Body of pancreas (tissue), 4 donors: ENCODE results near the gene ZBTB20. TPM values are rescaled to one million over a fixed set of nuclear protein-coding genes. Genes with fewer than 3 reads are reported as not detected.
"Not testable (repeated sequence)": the region's sequence is repeated elsewhere in the genome, so short reads cannot be mapped to it uniquely, and the experiment has no call there.

Source experiments
- ATAC-seq: fragments of 150-250 bp; one replicate; pipeline ENCODE4 v1.9.1; 2016
- DNase-seq, 4 donors: peaks; one replicate each; pipeline ENCODE4 v3.0.0-alpha.2; 2019
- H3K27ac ChIP-seq, 4 donors: fragments of 200-600 bp; sonication (generic); 1 replicate in 3 of 4; 2 replicates in 1 of 4; pipeline versions ENCODE4 v1.5.1 to v1.6.1; 2016 to 2019; ENCODE audit warnings: mild to moderate bottlenecking in 1 of 4, mixed read lengths in 1 of 4, moderate library complexity in 1 of 4
- H3K27me3 ChIP-seq, 2 donors: fragments of 200-600 bp; sonication (generic); one replicate each; pipeline ENCODE4 v1.6.0; 2016; ENCODE audit warnings: mild to moderate bottlenecking in 1 of 2
- H3K36me3 ChIP-seq, 2 donors: fragments of 200-600 bp; sonication (generic); replicated peaks in 1 of 2; 2 replicates each; pipeline ENCODE4 v1.5.1; 2016; ENCODE audit warnings: low read depth in 2 of 2; ENCODE audit not compliant: insufficient read depth in 1 of 2
- H3K4me1 ChIP-seq: fragments of 200-600 bp; sonication (generic); one replicate; pipeline ENCODE4 v1.6.0; 2016
- H3K4me3 ChIP-seq, 2 donors: fragments of 200-600 bp; sonication (generic); 1 replicate in 1 of 2; 2 replicates in 1 of 2; pipeline ENCODE4 v1.5.1; 2016 to 2019
- H3K9me3 ChIP-seq, 3 donors: fragments of 200-600 bp; sonication (generic); 1 replicate in 2 of 3; 2 replicates in 1 of 3; pipeline ENCODE4 v1.5.1; 2016
- POLR2A ChIP-seq, 3 donors: fragments of 450-650 bp; IDR thresholded peaks; one replicate each; pipeline ENCODE4 v1.6.1; 2016; ENCODE audit warnings: antibody characterized with exemption in 3 of 3, mild to moderate bottlenecking in 2 of 3
- WGBS, 2 donors: methylation state at CpG; one replicate each; pipeline ENCODE4 v1.1.5; 2017; 5-methylcytosine and 5-hydroxymethylcytosine counted together
- intact Hi-C: fragments of 100-400 bp; cut with DNase I; formaldehyde crosslinking; loops from one replicate; pipeline ENCODE4 v1.15.1; 2023
- total RNA-seq, 2 donors: library from RNA; depleted of rRNA; stranded (reverse); fragments of >200 nt; gene quantifications; one replicate each; pipeline ENCODE4 v1.1.0, GENCODE V29; 2016
- TF ChIP-seq, protein P1 (sequence below), 7 experiments: fragments of 450-650 bp in 4 of 7; fragments of 200-600 bp in 3 of 7; sonication (generic) in 3 of 7; IDR thresholded peaks; one replicate each; pipeline ENCODE4 v1.5.1; 2016 to 2019; ENCODE audit warnings: antibody characterized with exemption in 7 of 7

The ZBTB20 gene
- total RNA-seq, 2 donors from 2014 or later: 48.3 to 77.1 TPM

DNA sequence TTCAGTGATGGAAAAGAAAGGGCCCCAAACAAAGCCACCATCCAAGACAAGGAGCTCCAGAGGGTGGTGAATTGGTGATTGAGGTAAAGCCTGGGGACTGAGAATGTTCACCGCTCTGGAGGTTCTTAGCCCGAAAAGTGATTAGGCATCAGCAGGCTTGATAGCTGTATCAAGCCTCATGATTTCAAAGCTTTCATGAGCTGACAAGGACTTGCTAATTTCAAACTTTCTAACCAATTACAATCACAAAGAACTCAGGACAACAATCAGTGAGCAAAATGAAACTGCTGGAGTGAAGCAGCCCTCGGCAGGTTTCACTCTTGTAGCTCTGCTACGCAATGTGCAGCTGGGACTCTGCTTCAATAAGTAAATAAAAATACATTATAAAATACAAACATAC lies 461.9 kb downstream of the ZBTB20 start:
- TF ChIP-seq, protein P1, sequence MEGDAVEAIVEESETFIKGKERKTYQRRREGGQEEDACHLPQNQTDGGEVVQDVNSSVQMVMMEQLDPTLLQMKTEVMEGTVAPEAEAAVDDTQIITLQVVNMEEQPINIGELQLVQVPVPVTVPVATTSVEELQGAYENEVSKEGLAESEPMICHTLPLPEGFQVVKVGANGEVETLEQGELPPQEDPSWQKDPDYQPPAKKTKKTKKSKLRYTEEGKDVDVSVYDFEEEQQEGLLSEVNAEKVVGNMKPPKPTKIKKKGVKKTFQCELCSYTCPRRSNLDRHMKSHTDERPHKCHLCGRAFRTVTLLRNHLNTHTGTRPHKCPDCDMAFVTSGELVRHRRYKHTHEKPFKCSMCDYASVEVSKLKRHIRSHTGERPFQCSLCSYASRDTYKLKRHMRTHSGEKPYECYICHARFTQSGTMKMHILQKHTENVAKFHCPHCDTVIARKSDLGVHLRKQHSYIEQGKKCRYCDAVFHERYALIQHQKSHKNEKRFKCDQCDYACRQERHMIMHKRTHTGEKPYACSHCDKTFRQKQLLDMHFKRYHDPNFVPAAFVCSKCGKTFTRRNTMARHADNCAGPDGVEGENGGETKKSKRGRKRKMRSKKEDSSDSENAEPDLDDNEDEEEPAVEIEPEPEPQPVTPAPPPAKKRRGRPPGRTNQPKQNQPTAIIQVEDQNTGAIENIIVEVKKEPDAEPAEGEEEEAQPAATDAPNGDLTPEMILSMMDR (IDR thresholded peaks at IDR 0.05): no peak
- no peak for TF ChIP-seq POLR2A (IDR thresholded peaks at IDR 0.05)
- Histone ChIP-seq H3K4me3 (no peak overlapping the region), H3K4me1 (no peaks in the 10 kb centered on the region), H3K36me3 (no peaks in the 10 kb centered on the region), H3K27me3 (no peaks in the 10 kb centered on the region), H3K9me3 (no peaks in the 10 kb centered on the region), H3K27ac (peak overlapping the region in 1 of 4 donors; percentile 18)
- no peak for ATAC-seq
- DNase-seq: no peak
- 88 to 99% methylated on average over 4 of the region's 4 CpGs for WGBS, 2 donors
- intact Hi-C loops: no loop called here

DNA sequence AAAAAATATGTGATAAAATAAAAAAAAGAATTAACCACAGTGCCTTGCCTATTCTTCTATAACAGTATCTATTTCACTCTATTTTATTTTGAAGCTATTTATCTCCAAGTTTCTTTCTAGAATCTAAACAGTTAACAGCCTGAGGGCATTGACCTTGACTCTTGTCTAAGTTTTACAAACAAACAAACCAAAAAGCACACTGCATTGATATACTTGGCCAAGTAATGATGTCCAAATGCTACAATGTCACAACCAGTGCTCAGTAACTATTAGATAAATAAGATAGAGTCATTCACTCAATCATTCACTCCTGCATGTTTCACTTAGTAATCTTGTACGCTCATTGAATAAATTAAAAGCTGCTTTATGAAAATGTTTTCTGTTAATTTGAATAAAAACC lies 466.8 kb downstream of the ZBTB20 start:
- H3K27ac ChIP-seq: no peak overlapping the region
- WGBS, 2 donors: 93 to 96% methylated on average over 1 of the region's 1 CpG
- TF ChIP-seq, protein P1 (IDR thresholded peaks at IDR 0.05): no peak
- no peak for TF ChIP-seq POLR2A (IDR thresholded peaks at IDR 0.05)
- H3K9me3 ChIP-seq: no peaks in the 10 kb centered on the region
- intact Hi-C loops: no loop called here
- H3K27me3 ChIP-seq: no peaks in the 10 kb centered on the region
- ATAC-seq (no peak), DNase-seq (no peak)
- no peaks in the 10 kb centered on the region for H3K36me3 ChIP-seq
- H3K4me3 ChIP-seq: no peak overlapping the region
- no peaks in the 10 kb centered on the region for H3K4me1 ChIP-seq

DNA sequence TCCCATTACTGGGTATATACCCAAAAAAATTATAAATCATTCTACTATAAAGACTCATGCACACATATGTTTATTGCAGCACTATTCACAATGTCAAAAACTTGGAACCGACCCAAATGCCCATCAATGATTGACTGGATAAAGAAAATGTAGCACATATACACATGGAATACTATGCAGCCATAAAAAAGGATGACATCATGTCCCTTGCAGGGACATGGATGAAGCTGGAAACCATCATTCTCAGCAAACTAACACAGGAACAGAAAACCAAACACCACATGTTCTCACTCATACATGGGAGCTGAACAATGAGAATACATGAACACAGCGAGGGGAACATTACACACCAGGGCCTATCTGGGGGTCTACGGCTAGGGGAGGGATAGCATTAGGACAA lies 467.3 kb downstream of the ZBTB20 start:
- not testable (repeated sequence) for ATAC-seq, DNase-seq
- WGBS, 2 donors: 87 to 97% methylated on average over 3 of the region's 3 CpGs

DNA sequence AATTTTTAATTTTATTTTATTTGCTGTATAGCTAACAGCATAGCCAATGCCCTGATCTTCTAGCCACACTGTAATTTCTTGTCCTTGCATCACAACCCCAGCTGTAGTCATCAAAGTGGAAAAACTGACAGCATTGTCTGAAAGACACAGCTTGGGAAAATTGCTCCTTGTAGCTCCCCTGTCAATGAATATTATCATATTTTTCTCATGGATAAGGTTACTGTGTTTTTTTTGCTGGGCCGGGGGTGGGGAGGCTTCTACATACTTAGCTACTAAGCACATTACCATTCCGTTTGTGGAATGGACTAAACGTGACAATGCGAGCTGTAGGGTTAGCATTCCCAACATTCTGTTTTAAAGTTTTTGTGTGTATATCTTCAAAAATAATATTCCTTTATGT lies 472.0 kb downstream of the ZBTB20 start:
- TF ChIP-seq POLR2A (IDR thresholded peaks at IDR 0.05): no peak
- TF ChIP-seq, protein P1 (IDR thresholded peaks at IDR 0.05): no peak
- no peaks in the 10 kb centered on the region for H3K36me3 ChIP-seq
- H3K27ac ChIP-seq: no peak overlapping the region
- ATAC-seq: no peak
- intact Hi-C loops: no loop called here
- no peak for DNase-seq
- WGBS, 2 donors: 79 to 86% methylated on average over 4 of the region's 4 CpGs
- no peaks in the 10 kb centered on the region for H3K27me3 ChIP-seq
- H3K4me3 ChIP-seq: no peak overlapping the region
- H3K4me1 ChIP-seq: no peaks in the 10 kb centered on the region
- H3K9me3 ChIP-seq: no peaks in the 10 kb centered on the region

More for the DNA sequence above, 467.3 kb downstream of the ZBTB20 start:
- H3K4me1 ChIP-seq, H3K27me3 ChIP-seq, intact Hi-C loops, H3K36me3 ChIP-seq, H3K4me3 ChIP-seq, H3K27ac ChIP-seq, H3K9me3 ChIP-seq: not testable (repeated sequence)

DNA sequence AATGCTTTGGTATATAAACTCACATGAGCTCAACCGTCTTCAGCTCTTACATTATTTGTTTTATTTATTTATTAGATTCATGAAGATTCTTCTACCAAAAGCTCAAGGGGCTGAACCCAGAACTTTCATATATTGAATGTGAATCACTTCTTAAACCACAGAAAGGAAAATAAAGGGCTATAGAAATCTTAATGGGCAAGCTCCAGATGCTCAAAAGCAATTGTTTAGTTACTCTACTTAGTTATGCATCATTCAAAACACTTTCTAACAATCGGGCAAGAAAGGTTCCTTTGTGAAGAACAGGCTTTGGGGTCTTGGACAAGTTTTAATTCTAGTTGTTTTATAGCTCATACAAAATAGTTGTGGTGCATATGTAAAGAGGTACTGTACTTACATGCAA lies 473.1 kb downstream of the ZBTB20 start:
- H3K36me3 ChIP-seq: no peaks in the 10 kb centered on the region
- H3K27me3 ChIP-seq: no peaks in the 10 kb centered on the region
- no peak overlapping the region for H3K27ac ChIP-seq
- H3K9me3 ChIP-seq: no peaks in the 10 kb centered on the region
- 77 to 79% methylated on average over 2 of the region's 2 CpGs for WGBS, 2 donors
- DNase-seq (no peak), ATAC-seq (no peak)
- no peak overlapping the region for H3K4me3 ChIP-seq
- intact Hi-C loops: no loop called here
- peaks cover under 1% of the 10 kb centered on the region for H3K4me1 ChIP-seq
- TF ChIP-seq POLR2A (IDR thresholded peaks at IDR 0.05): no peak
- TF ChIP-seq, protein P1 (IDR thresholded peaks at IDR 0.05): no peak
